Left ventricle myocardium inferior (tissue), 1 donor: ENCODE measurements around the gene ORM2. TPM values are rescaled to one million over a fixed set of nuclear protein-coding genes. Genes with fewer than 3 reads are reported as not detected.

Experiments used
- DNase-seq: peaks from one replicate; pipeline ENCODE4 v3.0.0-alpha.2; 2020
- H3K27ac ChIP-seq: fragments of 200-600 bp; replicated peaks from 2 replicates; pipeline ENCODE4 v1.8.0; 2021
- H3K27me3 ChIP-seq: fragments of 200-600 bp; 2 replicates; pipeline ENCODE4 v1.8.0; 2021; ENCODE audit warnings: low read depth
- H3K36me3 ChIP-seq: fragments of 200-600 bp; 2 replicates; pipeline ENCODE4 v1.8.0; 2021
- H3K4me1 ChIP-seq: fragments of 200-600 bp; 2 replicates; pipeline ENCODE4 v1.8.0; 2021
- H3K4me3 ChIP-seq: fragments of 200-600 bp; 2 replicates; pipeline ENCODE4 v1.8.0; 2021; ENCODE audit warnings: mild to moderate bottlenecking, moderate library complexity
- H3K9me3 ChIP-seq: fragments of 200-600 bp; replicated peaks from 2 replicates; pipeline ENCODE4 v1.8.0; 2021
- intact Hi-C: fragments of 100-400 bp; cut with micrococcal nuclease; formaldehyde crosslinking; loops from one replicate; pipeline ENCODE4 v1.11.0; 2022
- total RNA-seq: library from RNA; stranded (reverse); fragmentation: NEBNext Ultra II Directional; extraction: Animal tissue kit (Norgen Biotek cat#: 25700); gene quantifications from one replicate; pipeline ENCODE4 v1.2.1, GENCODE V29; 2021
- TF ChIP-seq, protein P1 (sequence below): fragments of 200-600 bp; IDR thresholded peaks from 2 replicates; pipeline ENCODE4 v1.8.0; 2021; ENCODE audit warnings: antibody characterized with exemption, mild to moderate bottlenecking, borderline replicate concordance
- donor health status: DM: no; HTN: yes; CAD: no; lungs with severe emphysema.

Gene ORM2
- total RNA-seq, 1 donor from 2014 or later, result not detected

DNA sequence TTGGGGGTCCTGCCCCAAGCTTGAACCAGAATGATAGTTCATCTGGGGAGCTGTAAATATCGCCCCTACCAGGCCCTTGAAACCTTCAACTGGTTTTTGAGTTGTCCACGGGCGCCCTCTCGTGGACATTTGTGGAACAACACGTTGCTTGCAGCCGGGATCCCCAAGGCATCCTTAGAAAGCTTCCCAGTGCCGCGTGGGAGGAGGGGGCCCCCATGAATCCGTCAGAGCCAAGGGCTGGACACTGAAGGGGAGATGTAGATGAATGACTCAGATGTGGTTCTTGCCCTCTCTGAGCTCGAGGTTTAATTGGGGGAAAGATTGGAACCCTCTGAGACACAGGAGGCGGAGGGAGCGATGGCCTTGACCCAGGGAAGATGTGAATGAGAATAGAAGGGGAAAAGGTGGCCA lies 38.6 kb upstream of the ORM2 start:
- TF ChIP-seq, protein P1, sequence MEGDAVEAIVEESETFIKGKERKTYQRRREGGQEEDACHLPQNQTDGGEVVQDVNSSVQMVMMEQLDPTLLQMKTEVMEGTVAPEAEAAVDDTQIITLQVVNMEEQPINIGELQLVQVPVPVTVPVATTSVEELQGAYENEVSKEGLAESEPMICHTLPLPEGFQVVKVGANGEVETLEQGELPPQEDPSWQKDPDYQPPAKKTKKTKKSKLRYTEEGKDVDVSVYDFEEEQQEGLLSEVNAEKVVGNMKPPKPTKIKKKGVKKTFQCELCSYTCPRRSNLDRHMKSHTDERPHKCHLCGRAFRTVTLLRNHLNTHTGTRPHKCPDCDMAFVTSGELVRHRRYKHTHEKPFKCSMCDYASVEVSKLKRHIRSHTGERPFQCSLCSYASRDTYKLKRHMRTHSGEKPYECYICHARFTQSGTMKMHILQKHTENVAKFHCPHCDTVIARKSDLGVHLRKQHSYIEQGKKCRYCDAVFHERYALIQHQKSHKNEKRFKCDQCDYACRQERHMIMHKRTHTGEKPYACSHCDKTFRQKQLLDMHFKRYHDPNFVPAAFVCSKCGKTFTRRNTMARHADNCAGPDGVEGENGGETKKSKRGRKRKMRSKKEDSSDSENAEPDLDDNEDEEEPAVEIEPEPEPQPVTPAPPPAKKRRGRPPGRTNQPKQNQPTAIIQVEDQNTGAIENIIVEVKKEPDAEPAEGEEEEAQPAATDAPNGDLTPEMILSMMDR, result peak; percentile 94
- no peak overlapping the region for H3K4me3 ChIP-seq
- no peaks in the 10 kb centered on the region for H3K4me1 ChIP-seq
- DNase-seq, result peak; percentile 65
- H3K36me3 ChIP-seq, result peaks cover 36% of the 10 kb centered on the region
- peaks cover 20% of the 10 kb centered on the region for H3K9me3 ChIP-seq
- H3K27me3 ChIP-seq, result no peaks in the 10 kb centered on the region
- no peak overlapping the region for H3K27ac ChIP-seq
- intact Hi-C loops, result loop anchor here (5.0 kb wide), 2 partner anchors 184 to 209 kb away; no protein-coding TSS in a partner anchor

DNA sequence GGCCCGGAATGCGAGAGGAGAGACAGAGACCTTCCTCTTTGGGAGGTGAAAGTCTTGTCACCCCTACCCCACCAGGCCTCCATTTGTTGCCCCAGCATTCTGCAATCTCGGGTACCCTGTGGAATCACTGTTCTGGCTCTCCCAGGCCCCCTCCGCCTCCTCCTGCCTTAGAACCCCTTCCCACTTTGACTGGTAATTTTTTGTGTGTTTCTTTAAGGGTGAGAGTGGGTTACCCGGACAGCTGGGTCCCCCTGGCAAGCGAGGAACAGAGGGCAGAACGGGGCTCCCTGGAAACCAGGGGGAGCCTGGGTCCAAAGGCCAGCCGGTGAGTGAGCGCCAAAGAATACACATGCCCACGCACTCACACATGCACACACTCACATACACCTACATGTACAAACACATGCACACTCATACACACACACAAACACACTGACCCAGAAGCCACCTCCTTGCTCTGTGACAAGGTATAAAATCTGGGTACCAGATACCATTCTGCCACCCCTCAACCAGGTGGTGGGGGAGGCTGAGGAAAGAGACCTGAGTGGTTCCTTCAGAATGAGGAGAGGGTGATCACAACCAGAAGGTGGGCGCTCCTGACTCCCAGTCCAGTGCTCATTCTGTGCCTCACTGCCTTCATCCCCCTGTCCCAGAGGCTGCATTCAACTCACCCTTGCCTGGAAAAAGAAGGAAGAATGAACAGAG lies 37.6 kb upstream of the ORM2 start:
- no peaks in the 10 kb centered on the region for H3K27me3 ChIP-seq
- peaks cover 46% of the 10 kb centered on the region for H3K36me3 ChIP-seq
- peak; percentile 5 for DNase-seq
- TF ChIP-seq, protein P1, result no peak
- H3K27ac ChIP-seq, result no peak overlapping the region
- H3K4me3 ChIP-seq, result no peak overlapping the region
- peaks cover 26% of the 10 kb centered on the region for H3K9me3 ChIP-seq
- no peaks in the 10 kb centered on the region for H3K4me1 ChIP-seq
- intact Hi-C loops, result loop anchor here (5.0 kb wide), 2 partner anchors 185 to 210 kb away; no protein-coding TSS in a partner anchor

DNA sequence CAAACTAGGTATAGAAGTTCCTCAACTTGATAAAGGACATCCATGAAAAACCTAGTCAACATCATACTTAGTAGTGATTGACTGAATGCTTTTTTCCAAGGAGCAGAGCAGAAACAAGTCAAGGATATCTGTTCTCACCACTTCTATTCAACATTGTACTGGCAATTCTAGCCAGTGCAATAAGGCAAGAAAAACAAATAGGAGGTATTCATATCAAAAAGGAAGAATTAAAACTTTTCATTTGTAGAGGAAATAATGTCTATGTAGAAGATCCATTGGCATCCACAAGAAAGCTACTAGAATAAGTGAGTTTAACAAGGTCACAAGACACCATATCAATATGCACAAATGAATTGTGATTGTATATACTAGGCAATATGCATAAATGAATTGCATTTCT lies 35.0 kb upstream of the ORM2 start:
- TF ChIP-seq, protein P1, result no peak
- Histone ChIP-seq H3K9me3 (peaks cover 26% of the 10 kb centered on the region), H3K27me3 (no peaks in the 10 kb centered on the region), H3K27ac (no peak overlapping the region), H3K4me1 (no peaks in the 10 kb centered on the region), H3K36me3 (peaks cover 56% of the 10 kb centered on the region), H3K4me3 (no peak overlapping the region)
- intact Hi-C loops, result loop anchor here (5.0 kb wide), 2 partner anchors 187 to 212 kb away; no protein-coding TSS in a partner anchor
- no peak for DNase-seq

DNA sequence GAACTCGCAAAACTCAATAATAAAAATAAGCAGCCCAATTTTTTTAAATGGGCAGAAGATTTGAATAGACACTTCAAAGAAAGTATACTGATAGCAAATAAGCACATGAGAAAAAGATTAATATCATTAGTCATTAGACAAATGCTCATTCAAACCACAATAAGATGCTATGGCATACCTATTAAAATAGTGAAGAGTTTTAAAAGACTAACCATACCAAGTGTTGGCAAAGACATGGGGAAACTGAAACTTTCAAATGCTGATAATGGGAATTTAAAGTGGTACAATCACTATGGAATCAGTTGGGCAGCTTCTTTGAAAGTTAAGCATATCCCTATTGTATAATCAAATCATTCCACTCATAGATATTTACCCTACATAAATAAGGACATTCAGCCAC lies 33.3 kb upstream of the ORM2 start:
- Histone ChIP-seq H3K36me3 (peaks cover 66% of the 10 kb centered on the region), H3K4me1 (no peaks in the 10 kb centered on the region), H3K27me3 (no peaks in the 10 kb centered on the region), H3K9me3 (peaks cover 26% of the 10 kb centered on the region), H3K27ac (no peak overlapping the region), H3K4me3 (no peak overlapping the region)
- intact Hi-C loops, result no loop called here
- DNase-seq, result no peak
- TF ChIP-seq, protein P1, result no peak

DNA sequence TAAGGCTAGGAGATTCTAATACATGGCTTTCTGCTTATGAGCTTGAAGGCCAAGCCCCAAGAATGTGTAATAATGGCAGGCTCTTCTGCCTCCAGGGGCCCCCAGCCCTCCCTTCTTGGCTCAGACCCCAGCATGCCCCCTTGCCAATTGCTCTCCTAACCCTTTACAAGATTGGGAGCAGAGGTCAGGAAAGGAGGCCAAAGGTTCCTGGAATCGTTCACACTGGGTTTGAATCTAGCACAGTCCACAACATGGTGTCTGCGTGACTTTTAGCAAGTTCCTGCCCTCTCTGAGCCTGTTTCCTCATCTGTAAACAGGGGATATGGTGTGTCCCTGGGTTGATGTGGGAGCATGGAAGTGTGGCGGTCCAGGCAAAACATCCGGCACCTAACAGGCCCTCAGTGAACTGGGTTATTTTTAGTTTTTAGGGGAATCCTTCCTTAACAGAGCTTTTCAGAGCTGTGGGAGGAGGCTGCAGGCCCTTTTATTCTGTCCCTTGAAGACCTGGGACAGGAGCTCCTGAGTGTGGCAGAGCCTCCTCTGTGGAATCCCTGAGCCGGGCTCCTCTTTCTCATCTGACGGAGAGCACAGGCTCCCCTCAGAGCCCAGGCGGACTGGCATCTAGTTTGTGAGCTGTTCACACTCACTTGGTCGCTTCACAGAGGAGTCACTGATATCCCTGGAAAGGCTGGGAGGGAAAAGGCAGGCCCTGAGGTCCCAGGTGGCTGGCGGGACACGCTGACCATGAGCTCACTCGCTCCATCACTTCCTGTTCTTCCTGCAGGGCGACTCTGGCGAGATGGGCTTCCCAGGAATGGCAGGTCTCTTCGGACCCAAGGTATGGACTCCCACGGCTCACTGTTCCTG lies 30.1 kb upstream of the ORM2 start:
- intact Hi-C loops, result no loop called here
- H3K36me3 ChIP-seq, result peaks cover 46% of the 10 kb centered on the region
- no peak overlapping the region for H3K4me3 ChIP-seq
- no peaks in the 10 kb centered on the region for H3K27me3 ChIP-seq
- TF ChIP-seq, protein P1, result no peak
- no peak overlapping the region for H3K27ac ChIP-seq
- no peaks in the 10 kb centered on the region for H3K4me1 ChIP-seq
- DNase-seq, result no peak
- H3K9me3 ChIP-seq, result peaks cover 21% of the 10 kb centered on the region
